DOHH2 (cell line): ENCODE data around the gene NR2F1.
A peak's percentile ranks its signal among the peaks of the same experiment; 100 is the strongest.

Source experiments
- H3F3A ChIP-seq: fragments of 200-600 bp; sonication (generic), shearing (Covaris generic); 2 replicates; pipeline ENCODE4 v1.6.0; 2016; ENCODE audit warnings: antibody characterized with exemption, mild to moderate bottlenecking; ENCODE audit not compliant: control insufficient read depth, insufficient read depth
- H3K27ac ChIP-seq: fragments of 200-600 bp; sonication (generic); 2 replicates; pipeline ENCODE4 v1.5.1; 2014; ENCODE audit warnings: low read depth, mild to moderate bottlenecking, low read length, moderate library complexity
- H3K27me3 ChIP-seq: fragments of 200-600 bp; sonication (generic); 2 replicates; pipeline ENCODE4 v1.6.1; 2014; ENCODE audit warnings: mild to moderate bottlenecking, low read length, mixed read lengths; ENCODE audit not compliant: control insufficient read depth
- H3K36me3 ChIP-seq: fragments of 200-600 bp; sonication (generic); 2 replicates; pipeline ENCODE4 v1.6.1; 2014; ENCODE audit warnings: mild to moderate bottlenecking, low read length, moderate library complexity, mixed read lengths; ENCODE audit not compliant: control insufficient read depth
- H3K4me1 ChIP-seq: fragments of 200-600 bp; sonication (generic); 2 replicates; pipeline ENCODE4 v1.6.1; 2014; ENCODE audit warnings: mild to moderate bottlenecking, low read length, mixed read lengths; ENCODE audit not compliant: control insufficient read depth
- H3K4me2 ChIP-seq: fragments of 200-600 bp; sonication (generic); 2 replicates; pipeline ENCODE4 v1.6.0; 2014; ENCODE audit warnings: mild to moderate bottlenecking, low read length, moderate library complexity
- H3K4me3 ChIP-seq: fragments of 200-600 bp; sonication (generic); 2 replicates; pipeline ENCODE4 v1.5.1; 2014; ENCODE audit warnings: mild to moderate bottlenecking, low read length, mixed read lengths
- H3K79me2 ChIP-seq: fragments of 200-600 bp; sonication (generic); 2 replicates; pipeline ENCODE4 v1.6.1; 2014; ENCODE audit warnings: mild to moderate bottlenecking, low read length, mixed read lengths; ENCODE audit not compliant: control insufficient read depth
- H3K9me2 ChIP-seq: fragments of 200-600 bp; sonication (generic); replicated peaks from 2 replicates; pipeline ENCODE4 v1.6.1; 2014; ENCODE audit warnings: mild to moderate bottlenecking, low read length, mixed read lengths; ENCODE audit not compliant: control insufficient read depth
- H3K9me3 ChIP-seq: fragments of 200-600 bp; sonication (generic); 2 replicates; pipeline ENCODE4 v1.6.1; 2014; ENCODE audit warnings: antibody characterized with exemption, low read length, mixed read lengths; ENCODE audit not compliant: control insufficient read depth, insufficient read depth
- H4K20me1 ChIP-seq: fragments of 200-600 bp; sonication (generic); 2 replicates; pipeline ENCODE4 v1.6.0; 2014; ENCODE audit warnings: low read depth, mild to moderate bottlenecking, antibody characterized with exemption, low read length, moderate library complexity; ENCODE audit not compliant: control insufficient read depth, insufficient read depth
- EZH2phosphoT487 ChIP-seq: fragments of 200-600 bp; sonication (generic); IDR thresholded peaks from 2 replicates; pipeline ENCODE4 v1.6.1; 2017; ENCODE audit warnings: borderline replicate concordance, mild to moderate bottlenecking, antibody characterized with exemption, low read length, moderate library complexity, mixed read lengths
- TF ChIP-seq, protein P1 (sequence below): fragments of 200-600 bp; sonication (generic); IDR thresholded peaks from one replicate; pipeline ENCODE4 v1.5.1; 2014; ENCODE audit warnings: antibody characterized with exemption, mild to moderate bottlenecking, low read depth, low read length; ENCODE audit not compliant: poor library complexity, severe bottlenecking

NR2F1 gene

DNA sequence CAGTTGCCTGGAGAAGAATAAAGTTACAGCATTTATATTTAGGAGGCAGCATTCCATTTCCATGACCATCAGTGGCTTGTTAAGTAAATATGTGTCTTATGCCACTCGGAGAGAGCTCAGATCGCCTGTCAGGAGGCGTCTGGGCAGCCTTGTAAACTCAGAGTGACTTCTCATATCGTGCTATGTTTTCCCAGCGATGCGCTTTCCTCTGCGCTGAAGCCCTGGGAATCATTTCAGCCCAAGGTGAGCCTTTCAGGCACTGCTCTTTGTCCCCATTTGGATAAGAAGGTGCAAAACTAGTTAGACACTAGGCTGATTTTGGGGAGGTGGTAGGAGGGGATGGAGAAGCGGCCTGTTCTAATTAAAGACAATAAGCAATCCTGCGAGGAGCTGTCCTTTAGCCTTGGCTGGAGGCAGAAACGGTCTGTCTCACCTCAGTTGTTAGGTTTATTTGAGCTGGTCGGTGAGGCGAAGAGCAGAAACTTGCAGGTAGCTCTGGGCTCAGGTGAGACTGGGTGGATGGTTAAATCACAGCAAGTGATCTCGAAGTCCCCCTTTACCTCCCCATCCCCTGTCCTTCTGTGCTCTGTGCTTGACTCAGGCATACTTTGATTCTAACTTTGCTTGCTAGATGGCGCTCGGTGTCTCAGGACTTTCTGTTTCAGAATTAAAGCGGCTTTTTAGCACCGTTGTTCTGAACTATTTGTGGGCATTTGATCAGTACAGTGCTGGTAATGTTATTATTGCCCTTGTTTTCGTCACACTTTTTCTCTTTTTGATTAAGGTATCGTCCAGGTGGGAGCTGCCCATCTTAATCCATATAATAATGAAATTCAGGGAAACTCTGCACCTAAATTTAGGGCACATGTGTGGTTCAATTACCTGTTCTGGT is 24.6 kb downstream of the NR2F1 start:
- H3K27me3 ChIP-seq: peaks cover 69% of the 10 kb centered on the region

DNA sequence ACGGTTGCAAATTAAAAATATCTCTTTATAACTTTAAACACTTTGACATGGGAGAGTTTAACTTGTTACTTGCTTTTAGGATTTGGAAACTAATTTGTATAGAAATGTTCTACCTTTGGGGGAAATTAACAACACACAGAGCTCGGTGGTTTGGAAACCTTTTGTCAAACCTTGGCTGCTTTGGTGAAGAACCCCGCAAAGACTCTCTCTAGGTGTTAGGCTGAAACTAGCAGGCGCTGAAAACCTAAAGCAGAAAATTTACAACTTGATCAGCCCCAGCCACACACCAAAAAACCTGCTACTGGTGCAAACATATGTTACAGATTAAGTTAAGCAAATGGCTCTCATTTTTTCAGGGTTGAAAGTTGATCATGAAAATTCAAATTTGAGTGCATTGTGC is 25.8 kb downstream of the NR2F1 start:
- no peak overlapping the region for H3K27ac ChIP-seq
- no peaks in the 10 kb centered on the region for H3K36me3 ChIP-seq
- no peaks in the 10 kb centered on the region for H3K9me2 ChIP-seq
- no peaks in the 10 kb centered on the region for H3K4me1 ChIP-seq
- no peaks in the 10 kb centered on the region for H3F3A ChIP-seq
- H4K20me1 ChIP-seq: no peaks in the 10 kb centered on the region
- H3K27me3 ChIP-seq: peaks cover 75% of the 10 kb centered on the region
- no peak overlapping the region for H3K4me2 ChIP-seq
- TF ChIP-seq, protein P1, sequence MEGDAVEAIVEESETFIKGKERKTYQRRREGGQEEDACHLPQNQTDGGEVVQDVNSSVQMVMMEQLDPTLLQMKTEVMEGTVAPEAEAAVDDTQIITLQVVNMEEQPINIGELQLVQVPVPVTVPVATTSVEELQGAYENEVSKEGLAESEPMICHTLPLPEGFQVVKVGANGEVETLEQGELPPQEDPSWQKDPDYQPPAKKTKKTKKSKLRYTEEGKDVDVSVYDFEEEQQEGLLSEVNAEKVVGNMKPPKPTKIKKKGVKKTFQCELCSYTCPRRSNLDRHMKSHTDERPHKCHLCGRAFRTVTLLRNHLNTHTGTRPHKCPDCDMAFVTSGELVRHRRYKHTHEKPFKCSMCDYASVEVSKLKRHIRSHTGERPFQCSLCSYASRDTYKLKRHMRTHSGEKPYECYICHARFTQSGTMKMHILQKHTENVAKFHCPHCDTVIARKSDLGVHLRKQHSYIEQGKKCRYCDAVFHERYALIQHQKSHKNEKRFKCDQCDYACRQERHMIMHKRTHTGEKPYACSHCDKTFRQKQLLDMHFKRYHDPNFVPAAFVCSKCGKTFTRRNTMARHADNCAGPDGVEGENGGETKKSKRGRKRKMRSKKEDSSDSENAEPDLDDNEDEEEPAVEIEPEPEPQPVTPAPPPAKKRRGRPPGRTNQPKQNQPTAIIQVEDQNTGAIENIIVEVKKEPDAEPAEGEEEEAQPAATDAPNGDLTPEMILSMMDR: no peak
- no peak for TF ChIP-seq EZH2phosphoT487
- no peaks in the 10 kb centered on the region for H3K79me2 ChIP-seq
- H3K4me3 ChIP-seq: no peak overlapping the region
- no peaks in the 10 kb centered on the region for H3K9me3 ChIP-seq

More for the DNA sequence above, 24.6 kb downstream of the NR2F1 start:
- H3K4me2 ChIP-seq: peak overlapping the region; percentile 5; the same call in 1 of the 2 replicates
- H3K9me2 ChIP-seq: no peaks in the 10 kb centered on the region
- H3K27ac ChIP-seq: no peak overlapping the region
- H3F3A ChIP-seq: no peaks in the 10 kb centered on the region
- H3K4me3 ChIP-seq: no peak overlapping the region
- no peaks in the 10 kb centered on the region for H4K20me1 ChIP-seq
- H3K4me1 ChIP-seq: no peaks in the 10 kb centered on the region
- no peaks in the 10 kb centered on the region for H3K9me3 ChIP-seq
- H3K79me2 ChIP-seq: no peaks in the 10 kb centered on the region
- no peaks in the 10 kb centered on the region for H3K36me3 ChIP-seq
- TF ChIP-seq EZH2phosphoT487: no peak
- TF ChIP-seq, protein P1: peak; percentile 71

DNA sequence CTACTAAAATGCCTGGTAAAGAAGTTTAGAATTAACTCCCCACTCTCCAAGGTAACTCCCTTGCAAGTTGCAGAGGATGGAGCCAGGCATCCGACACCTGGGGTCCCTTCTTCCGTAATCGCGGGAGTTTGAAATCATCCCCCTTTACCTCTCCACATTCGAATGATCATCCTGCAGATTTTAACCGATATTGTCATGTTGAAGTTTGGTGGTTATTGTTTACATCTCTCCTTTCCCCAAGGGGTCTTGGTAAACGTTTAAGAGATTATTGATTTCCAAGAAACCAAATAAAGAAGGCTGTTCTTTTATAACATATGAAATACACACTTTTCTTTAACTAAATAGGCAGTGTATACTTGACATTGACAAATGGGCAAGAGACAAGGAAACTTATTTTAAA is 26.7 kb downstream of the NR2F1 start:
- Histone ChIP-seq H3K36me3 (no peaks in the 10 kb centered on the region), H3K79me2 (no peaks in the 10 kb centered on the region), H4K20me1 (no peaks in the 10 kb centered on the region), H3F3A (no peaks in the 10 kb centered on the region), H3K4me2 (no peak overlapping the region), H3K27me3 (peaks cover 82% of the 10 kb centered on the region), H3K27ac (no peak overlapping the region), H3K4me1 (no peaks in the 10 kb centered on the region), H3K9me3 (no peaks in the 10 kb centered on the region), H3K9me2 (no peaks in the 10 kb centered on the region), H3K4me3 (no peak overlapping the region)
- no peak for TF ChIP-seq EZH2phosphoT487
- TF ChIP-seq, protein P1: no peak
